ENCODE data around the gene NEK7.
A peak's percentile ranks its signal among the peaks of the same experiment; 100 is the strongest.
"Not testable (repeated sequence)": the region's sequence is repeated elsewhere in the genome, so short reads cannot be mapped to it uniquely, and the experiment has no call there.

NEK7 gene

GRCh38 chr1:198212126-198212525 lies 55.3 kb downstream of the NEK7 start:
- H3K4me3 ChIP-seq (replicated peaks in 1 of 2; ENCODE audit: low read depth in 2 of 2, low read length in 2 of 2), result no peak overlapping the region
- TF ChIP-seq CTCF (IDR thresholded peaks at IDR 0.05; ENCODE audit: low read depth, low read length), result no peak
- no peak for DNase-seq (ENCODE audit: low read depth in 2 of 2)

GRCh38 chr1:198212675-198213074 lies 55.9 kb downstream of the NEK7 start:
- TF ChIP-seq CTCF (IDR thresholded peaks at IDR 0.05; ENCODE audit: low read depth, low read length), result peak; percentile 11
- DNase-seq (ENCODE audit: low read depth in 2 of 2), result peak; percentile 89 to 99
- no peak overlapping the region for H3K4me3 ChIP-seq (replicated peaks in 1 of 2; ENCODE audit: low read depth in 2 of 2, low read length in 2 of 2)

- no peak for DNase-seq (ENCODE audit: low read depth in 2 of 2)
- H3K4me3 ChIP-seq (replicated peaks in 1 of 2; ENCODE audit: low read depth in 2 of 2, low read length in 2 of 2), result no peak overlapping the region
- TF ChIP-seq CTCF (IDR thresholded peaks at IDR 0.05; ENCODE audit: low read depth, low read length), result no peak
Observed at GRCh38 chr1:198214924-198215323, 58.1 kb downstream of the NEK7 start.

- TF ChIP-seq CTCF (IDR thresholded peaks at IDR 0.05; ENCODE audit: low read depth, low read length), result no peak
- DNase-seq (ENCODE audit: low read depth in 2 of 2), result peak; percentile 89 to 92
Observed at GRCh38 chr1:198220428-198220827, 63.6 kb downstream of the NEK7 start.

GRCh38 chr1:198227010-198227409 lies 70.2 kb downstream of the NEK7 start:
- DNase-seq (ENCODE audit: low read depth in 2 of 2); H3K4me3 ChIP-seq (replicated peaks in 1 of 2; ENCODE audit: low read depth in 2 of 2, low read length in 2 of 2): not testable (repeated sequence)

More at GRCh38 chr1:198220428-198220827, 63.6 kb downstream of the NEK7 start:
- H3K4me3 ChIP-seq (replicated peaks in 1 of 2; ENCODE audit: low read depth in 2 of 2, low read length in 2 of 2), result no peak overlapping the region

GRCh38 chr1:198227454-198227853 lies 70.7 kb downstream of the NEK7 start:
- H3K4me3 ChIP-seq (replicated peaks in 1 of 2; ENCODE audit: low read depth in 2 of 2, low read length in 2 of 2); DNase-seq (ENCODE audit: low read depth in 2 of 2): not testable (repeated sequence)

- no peak overlapping the region for H3K4me3 ChIP-seq (replicated peaks in 1 of 2; ENCODE audit: low read depth in 2 of 2, low read length in 2 of 2)
- no peak for DNase-seq (ENCODE audit: low read depth in 2 of 2)
- TF ChIP-seq CTCF (IDR thresholded peaks at IDR 0.05; ENCODE audit: low read depth, low read length), result no peak
Observed at GRCh38 chr1:198228925-198229324, 72.1 kb downstream of the NEK7 start.

- H3K4me3 ChIP-seq (replicated peaks in 1 of 2; ENCODE audit: low read depth in 2 of 2, low read length in 2 of 2), result no peak overlapping the region
- no peak for TF ChIP-seq CTCF (IDR thresholded peaks at IDR 0.05; ENCODE audit: low read depth, low read length)
- DNase-seq (ENCODE audit: low read depth in 2 of 2), result peak in 1 of 2 donors; percentile 33
Observed at GRCh38 chr1:198231779-198232178, 75.0 kb downstream of the NEK7 start.
